ENCODE data around the gene RAB37. TPM values are rescaled to one million over a fixed set of nuclear protein-coding genes. Genes with fewer than 3 reads are reported as not detected.

Gene RAB37
- total RNA-seq, 1 donor from 2014 or later: 7.4 TPM

DNA sequence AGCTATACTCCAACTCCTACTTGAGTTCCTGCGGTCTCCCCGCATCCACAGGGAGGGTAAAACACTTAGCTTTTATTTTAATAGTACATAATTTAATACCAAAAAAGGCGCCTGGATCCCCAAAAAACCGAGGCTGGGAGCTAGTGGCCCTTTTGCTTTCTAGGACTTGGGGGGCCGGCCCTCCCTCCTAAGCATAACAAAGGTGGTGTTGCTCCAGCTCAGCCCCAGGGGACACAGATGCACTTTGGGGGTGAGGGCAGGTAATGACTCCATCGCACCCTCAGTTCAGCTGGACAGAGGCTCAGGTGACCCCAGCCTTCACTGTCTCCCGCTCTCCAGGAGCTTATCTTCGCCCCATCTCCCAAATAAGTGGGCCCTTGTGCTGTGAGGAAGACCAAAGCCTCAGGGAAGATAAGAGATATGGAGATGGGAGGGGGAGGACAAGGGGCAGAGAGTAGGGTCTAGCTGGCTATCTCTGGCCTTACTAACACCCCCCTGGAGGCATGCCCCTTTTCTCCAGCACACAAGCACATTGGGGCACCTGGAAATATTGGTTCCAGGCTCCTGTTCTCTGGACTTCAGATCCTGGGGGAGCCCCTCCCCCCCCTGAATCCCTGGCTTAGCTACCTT, 8.6 kb downstream of the RAB37 start:
- DNase-seq (peak; percentile 32), ATAC-seq (no peak)
- Histone ChIP-seq H3K4me1 (peaks cover 73% of the 10 kb centered on the region), H3K36me3 (no peaks in the 10 kb centered on the region), H3K9me3 (no peaks in the 10 kb centered on the region), H3K4me3 (no peak overlapping the region), H3K27me3 (ENCODE audit: low read depth) (peaks cover 5% of the 10 kb centered on the region), H3K27ac (peak overlapping the region; percentile 76)
- TF ChIP-seq, protein P1, sequence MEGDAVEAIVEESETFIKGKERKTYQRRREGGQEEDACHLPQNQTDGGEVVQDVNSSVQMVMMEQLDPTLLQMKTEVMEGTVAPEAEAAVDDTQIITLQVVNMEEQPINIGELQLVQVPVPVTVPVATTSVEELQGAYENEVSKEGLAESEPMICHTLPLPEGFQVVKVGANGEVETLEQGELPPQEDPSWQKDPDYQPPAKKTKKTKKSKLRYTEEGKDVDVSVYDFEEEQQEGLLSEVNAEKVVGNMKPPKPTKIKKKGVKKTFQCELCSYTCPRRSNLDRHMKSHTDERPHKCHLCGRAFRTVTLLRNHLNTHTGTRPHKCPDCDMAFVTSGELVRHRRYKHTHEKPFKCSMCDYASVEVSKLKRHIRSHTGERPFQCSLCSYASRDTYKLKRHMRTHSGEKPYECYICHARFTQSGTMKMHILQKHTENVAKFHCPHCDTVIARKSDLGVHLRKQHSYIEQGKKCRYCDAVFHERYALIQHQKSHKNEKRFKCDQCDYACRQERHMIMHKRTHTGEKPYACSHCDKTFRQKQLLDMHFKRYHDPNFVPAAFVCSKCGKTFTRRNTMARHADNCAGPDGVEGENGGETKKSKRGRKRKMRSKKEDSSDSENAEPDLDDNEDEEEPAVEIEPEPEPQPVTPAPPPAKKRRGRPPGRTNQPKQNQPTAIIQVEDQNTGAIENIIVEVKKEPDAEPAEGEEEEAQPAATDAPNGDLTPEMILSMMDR (IDR thresholded peaks at IDR 0.05): no peak
- intact Hi-C loops (cut with DNase I): no loop called here

DNA sequence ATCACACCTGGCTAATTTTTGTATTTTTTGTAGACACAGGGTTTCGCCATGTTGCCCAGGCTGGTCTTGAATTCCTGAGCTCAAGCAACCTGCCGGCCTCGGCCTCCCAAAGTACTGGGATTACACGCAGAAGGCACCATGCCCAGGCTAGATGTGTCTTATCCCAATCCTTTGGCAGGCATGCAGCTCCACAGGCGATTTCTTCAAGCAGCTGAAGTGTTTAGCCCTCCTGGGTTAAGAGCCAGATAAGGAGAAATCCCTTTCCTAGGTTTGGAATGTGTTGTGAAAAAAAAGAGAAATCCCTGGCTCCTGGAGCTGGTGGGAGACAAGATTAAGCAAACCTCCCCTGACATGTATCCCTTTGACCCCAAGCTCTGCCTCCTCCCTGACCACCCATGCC, 9.3 kb downstream of the RAB37 start:
- Histone ChIP-seq H3K27ac (peak overlapping the region; percentile 13), H3K27me3 (ENCODE audit: low read depth) (no peaks in the 10 kb centered on the region), H3K4me1 (peaks cover 81% of the 10 kb centered on the region), H3K4me3 (no peak overlapping the region), H3K36me3 (no peaks in the 10 kb centered on the region), H3K9me3 (no peaks in the 10 kb centered on the region)
- TF ChIP-seq, protein P1 (IDR thresholded peaks at IDR 0.05): no peak
- DNase-seq (no peak), ATAC-seq (no peak)
- intact Hi-C loops (cut with DNase I): no loop called here

DNA sequence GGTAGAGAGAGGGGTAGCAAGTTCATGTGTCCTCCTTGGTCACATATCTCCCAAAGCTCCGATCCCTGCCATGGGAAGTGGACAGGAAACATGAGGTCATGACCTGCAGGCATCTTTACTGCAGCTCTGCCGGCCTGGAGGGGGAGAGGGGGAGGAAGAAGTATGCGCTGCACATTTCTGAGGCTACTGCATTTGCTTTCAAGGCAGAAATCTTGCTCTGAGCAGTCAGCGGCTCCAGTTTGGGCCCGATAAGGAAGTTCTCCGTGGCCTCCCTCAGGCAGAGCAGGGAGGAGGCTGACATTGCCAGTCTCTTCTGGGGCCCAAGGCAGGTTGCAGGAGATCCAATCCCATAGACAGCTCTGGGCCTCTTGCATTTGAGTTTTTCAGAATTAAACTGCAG, 9.9 kb downstream of the RAB37 start:
- intact Hi-C loops (cut with DNase I): no loop called here
- H3K9me3 ChIP-seq: no peaks in the 10 kb centered on the region
- TF ChIP-seq, protein P1 (IDR thresholded peaks at IDR 0.05): no peak
- no peak overlapping the region for H3K4me3 ChIP-seq
- H3K4me1 ChIP-seq: peaks cover 81% of the 10 kb centered on the region
- peak overlapping the region; percentile 63 for H3K27ac ChIP-seq
- H3K27me3 ChIP-seq (ENCODE audit: low read depth): no peaks in the 10 kb centered on the region
- H3K36me3 ChIP-seq: no peaks in the 10 kb centered on the region
- no peak for ATAC-seq
- peak; percentile 44 for DNase-seq

GRCh38 chr17:74748279-74748528, 11.1 kb downstream of the RAB37 start:
- DNase-seq (no peak), ATAC-seq (no peak)
- H3K4me3 ChIP-seq: peak overlapping the region; percentile 98
- TF ChIP-seq, protein P1 (IDR thresholded peaks at IDR 0.05): peak; percentile 7
- H3K9me3 ChIP-seq: no peaks in the 10 kb centered on the region
- peaks cover 74% of the 10 kb centered on the region for H3K4me1 ChIP-seq
- intact Hi-C loops (cut with DNase I): no loop called here
- H3K27ac ChIP-seq: peak overlapping the region; percentile 89
- H3K36me3 ChIP-seq: no peaks in the 10 kb centered on the region
- H3K27me3 ChIP-seq (ENCODE audit: low read depth): no peaks in the 10 kb centered on the region

DNA sequence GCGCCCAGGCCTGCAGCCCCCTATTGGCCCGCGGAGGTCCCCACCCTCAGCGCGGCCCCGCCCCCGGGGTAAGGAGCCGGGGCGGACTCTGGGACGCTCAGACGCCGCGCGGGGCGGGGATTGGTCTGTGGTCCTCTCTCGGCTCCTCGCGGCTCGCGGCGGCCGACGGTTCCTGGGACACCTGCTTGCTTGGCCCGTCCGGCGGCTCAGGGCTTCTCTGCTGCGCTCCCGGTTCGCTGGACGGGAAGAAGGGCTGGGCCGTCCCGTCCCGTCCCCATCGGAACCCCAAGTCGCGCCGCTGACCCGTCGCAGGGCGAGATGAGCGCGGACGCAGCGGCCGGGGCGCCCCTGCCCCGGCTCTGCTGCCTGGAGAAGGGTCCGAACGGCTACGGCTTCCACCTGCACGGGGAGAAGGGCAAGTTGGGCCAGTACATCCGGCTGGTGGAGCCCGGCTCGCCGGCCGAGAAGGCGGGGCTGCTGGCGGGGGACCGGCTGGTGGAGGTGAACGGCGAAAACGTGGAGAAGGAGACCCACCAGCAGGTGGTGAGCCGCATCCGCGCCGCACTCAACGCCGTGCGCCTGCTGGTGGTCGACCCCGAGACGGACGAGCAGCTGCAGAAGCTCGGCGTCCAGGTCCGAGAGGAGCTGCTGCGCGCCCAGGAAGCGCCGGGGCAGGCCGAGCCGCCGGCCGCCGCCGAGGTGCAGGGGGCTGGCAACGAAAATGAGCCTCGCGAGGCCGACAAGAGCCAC, 11.6 kb downstream of the RAB37 start, which contains the start of gene NHERF1:
Gene NHERF1 (plus strand): TSS at position 100 of the 750 bp plus-strand sequence. CDS start 219 bp downstream, at position 319.
- intact Hi-C loops (cut with DNase I): no loop called here
- Histone ChIP-seq H3K36me3 (no peaks in the 10 kb centered on the region), H3K9me3 (no peaks in the 10 kb centered on the region), H3K4me1 (peaks cover 70% of the 10 kb centered on the region), H3K27me3 (ENCODE audit: low read depth) (no peaks in the 10 kb centered on the region), H3K4me3 (peak within 1 kb of the TSS; percentile 98), H3K27ac (peak within 1 kb of the TSS; percentile 89)
- TF ChIP-seq, protein P1 (IDR thresholded peaks at IDR 0.05): no peak
- ATAC-seq: peak; percentile 97
- DNase-seq: peak; percentile 96

Data from lower lobe of right lung (tissue), 2 donors.